ENCODE results near the gene DDR2.
"Not testable (repeated sequence)": the region's sequence is repeated elsewhere in the genome, so short reads cannot be mapped to it uniquely, and the experiment has no call there.

Gene DDR2

GRCh38 chr1:162727493-162727892, 95.2 kb downstream of the DDR2 start:
- not testable (repeated sequence) for DNase-seq

- DNase-seq, result no peak
These were observed 96.3 kb downstream of the DDR2 start for GRCh38 chr1:162728573-162728972.

- not testable (repeated sequence) for DNase-seq
These were observed 97.0 kb downstream of the DDR2 start for GRCh38 chr1:162729195-162729774.

GRCh38 chr1:162732094-162732493, 99.8 kb downstream of the DDR2 start:
- DNase-seq, result no peak

- DNase-seq, result no peak
These were observed 100.5 kb downstream of the DDR2 start for GRCh38 chr1:162732566-162733335.

- DNase-seq, result no peak
These were observed 101.0 kb downstream of the DDR2 start for GRCh38 chr1:162733336-162733590.

GRCh38 chr1:162734047-162734446, 101.8 kb downstream of the DDR2 start:
- DNase-seq, result no peak

- DNase-seq, result no peak
These were observed 103.9 kb downstream of the DDR2 start for GRCh38 chr1:162736184-162736583.

- no peak for DNase-seq
These were observed 104.4 kb downstream of the DDR2 start for GRCh38 chr1:162736633-162737067.

GRCh38 chr1:162740755-162741154, 108.5 kb downstream of the DDR2 start:
- no peak for DNase-seq

- no peak for DNase-seq
These were observed 109.3 kb downstream of the DDR2 start for GRCh38 chr1:162741574-162741973.

GRCh38 chr1:162746264-162746942, 114.1 kb downstream of the DDR2 start:
- not testable (repeated sequence) for DNase-seq

- no peak for DNase-seq
These were observed 120.9 kb downstream of the DDR2 start for GRCh38 chr1:162753001-162753658.

- DNase-seq, result no peak
These were observed 121.8 kb downstream of the DDR2 start for GRCh38 chr1:162753998-162754585.

- DNase-seq, result no peak
These were observed 123.0 kb downstream of the DDR2 start for GRCh38 chr1:162755306-162755705.

- DNase-seq, result no peak
These were observed 124.3 kb downstream of the DDR2 start for GRCh38 chr1:162756523-162756922.

GRCh38 chr1:162757476-162757875, 125.2 kb downstream of the DDR2 start:
- DNase-seq, result no peak

- no peak for DNase-seq
These were observed 133.5 kb downstream of the DDR2 start for GRCh38 chr1:162765788-162766187.

GRCh38 chr1:162772571-162773154, 140.4 kb downstream of the DDR2 start:
- DNase-seq, result no peak

- no peak for DNase-seq
These were observed 141.7 kb downstream of the DDR2 start for GRCh38 chr1:162774007-162774406.

GRCh38 chr1:162779043-162779442, 146.8 kb downstream of the DDR2 start:
- no peak for DNase-seq

GRCh38 chr1:162782671-162783070, 150.4 kb downstream of the DDR2 start:
- no peak for DNase-seq

GRCh38 chr1:162784926-162785325, 152.7 kb downstream of the DDR2 start:
- not testable (repeated sequence) for DNase-seq
